Gastrocnemius medialis (tissue), 4 donors: ENCODE results near the gene REX1BD.
A peak's percentile ranks its signal among the peaks of the same experiment; 100 is the strongest.

Experiments used
- CTCF ChIP-seq, 5 experiments: fragments of 450-650 bp in 3 of 5; fragments of 200-600 bp in 2 of 5; sonication (generic) in 2 of 5; IDR thresholded peaks in 4 of 5; conservative IDR thresholded peaks in 1 of 5; 1 replicate in 4 of 5; 2 replicates in 1 of 5; pipeline ENCODE4 v1.5.1; 2016 to 2019; ENCODE audit warnings: antibody characterized with exemption in 5 of 5, mild to moderate bottlenecking in 3 of 5, moderate library complexity in 3 of 5
- POLR2A ChIP-seq, 2 donors: fragments of 450-650 bp; IDR thresholded peaks; one replicate each; pipeline ENCODE4 v1.6.1; 2017; ENCODE audit warnings: antibody characterized with exemption in 2 of 2, mild to moderate bottlenecking in 2 of 2, moderate library complexity in 2 of 2

- TF ChIP-seq CTCF (IDR thresholded peaks at IDR 0.05 in 4 of 5, conservative IDR thresholded peaks at IDR 0.05 in 1 of 5), result no peak
- peak in 1 of 2 donors; percentile 12 for TF ChIP-seq POLR2A (IDR thresholded peaks at IDR 0.05)
These were observed 45.4 kb upstream of the REX1BD start, which contains the start of gene FKBP8 for GRCh38 chr19:18542941-18543813.
